Transverse colon (tissue), 4 donors: ENCODE measurements around the gene PAXIP1. TPM values are rescaled to one million over a fixed set of nuclear protein-coding genes. Genes with fewer than 3 reads are reported as not detected.

Experiments used
- DNase-seq: peaks from one replicate; pipeline ENCODE4 v3.0.0-alpha.2; 2019
- H3K27ac ChIP-seq, 4 donors: fragments of 200-600 bp; sonication (generic); 2 replicates each; pipeline ENCODE4 v1.5.1; 2016 to 2018; ENCODE audit warnings: inconsistent platforms in 4 of 4
- H3K27me3 ChIP-seq: fragments of 200-600 bp; sonication (generic); 2 replicates; pipeline ENCODE4 v1.5.1; 2017; ENCODE audit warnings: inconsistent platforms
- H3K36me3 ChIP-seq, 4 donors: fragments of 200-600 bp; sonication (generic); 2 replicates each; pipeline ENCODE4 v1.5.1; 2017 to 2019; ENCODE audit warnings: inconsistent platforms in 4 of 4
- H3K4me1 ChIP-seq, 4 donors: fragments of 200-600 bp; sonication (generic); 2 replicates each; pipeline ENCODE4 v1.5.1; 2017 to 2020; ENCODE audit warnings: inconsistent platforms in 4 of 4
- H3K4me3 ChIP-seq, 4 donors: fragments of 200-600 bp; sonication (generic); 1 replicate in 1 of 4; 2 replicates in 3 of 4; pipeline versions ENCODE4 v1.5.1 to v1.6.1; 2017 to 2019; ENCODE audit warnings: inconsistent platforms in 4 of 4
- H3K9me3 ChIP-seq, 2 donors: fragments of 200-600 bp; sonication (generic); 2 replicates each; pipeline ENCODE4 v1.5.1; 2017 to 2019; ENCODE audit warnings: inconsistent platforms in 2 of 2
- CTCF ChIP-seq, 5 experiments: fragments of 200-600 bp in 3 of 5; fragments of 450-650 bp in 2 of 5; sonication (generic) in 3 of 5; IDR thresholded peaks; 1 replicate in 2 of 5; 2 replicates in 3 of 5; pipeline ENCODE4 v1.5.1; 2016 to 2017; ENCODE audit warnings: antibody characterized with exemption in 5 of 5, inconsistent platforms in 3 of 5, mild to moderate bottlenecking in 2 of 5, moderate library complexity in 1 of 5
- EP300 ChIP-seq: sonication (generic); formaldehyde crosslinking; IDR thresholded peaks from one replicate; pipeline ENCODE4 v1.6.1; 2017; ENCODE audit warnings: antibody characterized with exemption, low read depth
- POLR2A ChIP-seq: fragments of 450-650 bp; IDR thresholded peaks from one replicate; pipeline ENCODE4 v1.6.1; 2016; ENCODE audit warnings: antibody characterized with exemption, mild to moderate bottlenecking, moderate library complexity
- POLR2AphosphoS5 ChIP-seq, 3 donors: sonication (generic); formaldehyde crosslinking; IDR thresholded peaks; one replicate each; pipeline ENCODE4 v1.6.1; 2016; ENCODE audit warnings: antibody characterized with exemption in 3 of 3
- WGBS, 2 donors: methylation state at CpG; one replicate each; pipeline ENCODE4 v1.1.5; 2018; ENCODE audit warnings: low coverage in 1 of 2; 5-methylcytosine and 5-hydroxymethylcytosine counted together
- in situ Hi-C, 4 donors: fragments of 200-750 bp; cut with MboI; loops; one replicate each; pipeline versions ENCODE4 v1.15.0 to v1.15.1; 2017; ENCODE audit warnings: low sequenced_read_pairs in 3 of 4, low pct_ligation_motif_present in 1 of 4, low pct_unique_long_range_greater_than_20kb in 1 of 4
- intact Hi-C: fragments of 100-400 bp; cut with DNase I; formaldehyde crosslinking; loops from one replicate; pipeline ENCODE4 v1.15.1; 2023; ENCODE audit warnings: low total_unique reads
- total RNA-seq, 4 donors: library from RNA; depleted of rRNA; stranded (reverse); fragments of >200 nt; gene quantifications; one replicate each; pipeline ENCODE4 v1.1.0, GENCODE V29; 2016

PAXIP1 gene
- total RNA-seq, 4 donors from 2014 or later = 8.2 to 410 (median 13.3) TPM

DNA sequence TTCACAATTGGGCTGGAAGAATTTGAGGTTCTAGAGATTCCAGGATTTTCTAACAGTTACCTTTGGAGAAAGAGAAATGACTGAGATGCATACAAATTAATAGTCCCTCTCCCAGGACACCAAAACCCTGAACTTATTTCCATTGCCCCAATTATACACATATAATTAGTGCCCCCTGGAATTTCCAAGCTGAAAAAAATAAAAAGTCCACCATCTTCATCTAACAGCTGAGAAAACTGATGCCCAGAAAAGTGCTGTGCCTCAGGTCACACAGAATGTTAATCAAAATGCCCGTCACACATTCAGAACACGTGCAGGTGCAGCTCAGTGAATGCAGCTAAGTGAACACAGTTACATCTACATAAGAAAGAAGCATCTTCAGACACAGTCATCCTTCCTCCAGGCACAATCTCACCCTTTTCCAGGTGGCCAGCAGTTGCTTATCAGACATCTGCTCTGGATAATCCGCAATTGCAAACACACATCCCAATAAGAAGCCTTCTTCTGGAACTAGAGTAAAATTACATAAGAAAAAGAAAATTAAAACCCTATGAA, 35.4 kb downstream of the PAXIP1 start:
- in situ Hi-C loops = loop anchor here in 1 of 4 donors (25.0 kb wide), 1 partner anchor 130 kb away; no protein-coding TSS in a partner anchor
- 97 to 100% methylated on average over 3 of the region's 3 CpGs for WGBS, 2 donors

DNA sequence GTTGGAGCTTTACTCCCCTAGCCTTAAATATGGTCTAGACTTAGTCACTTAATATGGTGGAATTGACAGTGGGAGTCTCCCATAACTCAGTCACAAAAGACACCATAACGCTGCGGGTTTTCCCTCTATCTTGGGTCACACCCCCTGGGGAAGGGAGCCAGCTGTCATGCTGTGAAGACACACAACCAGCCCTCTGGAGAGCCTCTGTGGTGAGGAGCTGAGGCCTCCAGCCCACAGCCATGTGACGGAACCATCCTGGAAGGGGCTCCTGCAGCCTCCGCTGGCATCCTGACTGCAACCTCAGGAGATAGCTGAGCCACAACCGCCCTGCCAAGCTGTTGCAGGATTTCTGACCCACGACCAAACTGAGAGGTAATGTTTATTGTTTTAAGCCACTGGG, 37.9 kb downstream of the PAXIP1 start:
- Histone ChIP-seq H3K27me3 (no peaks in the 10 kb centered on the region), H3K4me3 (no peak overlapping the region), H3K4me1 (no peaks in the 10 kb centered on the region), H3K36me3 (peaks cover 0 to 42% (median 18%) of the 10 kb centered on the region in 4 donors), H3K27ac (no peak overlapping the region), H3K9me3 (no peaks in the 10 kb centered on the region)
- TF ChIP-seq EP300 = no peak
- TF ChIP-seq POLR2A = no peak
- TF ChIP-seq POLR2AphosphoS5 (IDR thresholded peaks at IDR 0.05) = no peak
- TF ChIP-seq CTCF (IDR thresholded peaks at IDR 0.05) = no peak
- intact Hi-C loops (no loop called here), in situ Hi-C loops (loop anchor here in 1 of 4 donors (25.0 kb wide), 1 partner anchor 128 kb away; no protein-coding TSS in a partner anchor)
- DNase-seq = no peak
- WGBS, 2 donors = 77 to 100% methylated on average over 1 to 6 of the region's 6 CpGs

More for the DNA sequence above, 35.4 kb downstream of the PAXIP1 start:
- Histone ChIP-seq H3K36me3 (peaks cover 0 to 27% (median 10%) of the 10 kb centered on the region in 4 donors), H3K9me3 (no peaks in the 10 kb centered on the region), H3K4me1 (no peaks in the 10 kb centered on the region), H3K4me3 (no peak overlapping the region), H3K27ac (no peak overlapping the region), H3K27me3 (no peaks in the 10 kb centered on the region)
- intact Hi-C loops = no loop called here
- TF ChIP-seq POLR2AphosphoS5 (IDR thresholded peaks at IDR 0.05) (no peak), EP300 (no peak)
- no peak for DNase-seq

DNA sequence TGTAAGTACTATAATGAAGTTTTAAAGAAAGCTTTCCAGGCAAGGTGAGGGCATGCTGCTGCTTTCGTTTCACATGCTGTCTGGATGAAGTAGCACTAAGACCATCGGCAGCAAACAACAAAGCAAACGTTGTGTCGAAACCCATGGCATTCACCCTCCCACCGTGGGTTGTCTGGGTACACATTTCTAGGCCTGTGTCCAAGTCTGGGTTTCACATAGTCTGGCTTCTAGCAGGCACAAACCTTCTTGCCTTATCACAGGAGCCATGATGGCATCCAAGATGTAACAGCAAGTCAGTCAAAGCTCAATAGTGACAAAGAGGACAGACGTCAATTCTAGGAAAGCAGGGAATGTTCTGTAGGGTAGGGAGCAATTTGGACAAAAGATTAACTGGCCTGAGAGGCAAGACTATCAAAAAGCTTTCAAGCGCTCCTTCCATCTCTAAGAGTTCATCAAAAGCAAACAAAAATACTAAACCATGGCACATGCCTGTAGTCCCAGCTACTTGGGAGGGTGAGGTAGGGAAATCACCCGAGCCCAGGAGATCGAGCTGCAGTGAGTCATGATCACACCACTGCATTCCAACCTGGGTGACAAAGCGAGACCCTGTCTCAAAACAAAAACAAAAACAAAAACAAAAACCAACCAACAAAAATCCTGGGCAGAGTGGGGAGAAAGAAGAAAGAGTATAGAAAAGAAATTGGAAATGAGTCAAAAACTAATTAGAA, 42.7 kb downstream of the PAXIP1 start:
- intact Hi-C loops (no loop called here), in situ Hi-C loops (loop anchor here in 1 of 4 donors (25.0 kb wide), 1 partner anchor 123 kb away; no protein-coding TSS in a partner anchor)
- no peak overlapping the region for H3K4me3 ChIP-seq
- H3K27me3 ChIP-seq = no peaks in the 10 kb centered on the region
- no peak for TF ChIP-seq EP300
- no peak for TF ChIP-seq POLR2A
- TF ChIP-seq POLR2AphosphoS5 (IDR thresholded peaks at IDR 0.05) = no peak
- TF ChIP-seq CTCF (IDR thresholded peaks at IDR 0.05) = no peak
- H3K27ac ChIP-seq = no peak overlapping the region
- no peaks in the 10 kb centered on the region for H3K4me1 ChIP-seq
- DNase-seq = no peak
- WGBS, 2 donors = 89 to 95% methylated on average over 9 to 10 of the region's 10 CpGs
- peaks cover 0 to 67% (median 12%) of the 10 kb centered on the region in 4 donors for H3K36me3 ChIP-seq
- H3K9me3 ChIP-seq = no peaks in the 10 kb centered on the region

DNA sequence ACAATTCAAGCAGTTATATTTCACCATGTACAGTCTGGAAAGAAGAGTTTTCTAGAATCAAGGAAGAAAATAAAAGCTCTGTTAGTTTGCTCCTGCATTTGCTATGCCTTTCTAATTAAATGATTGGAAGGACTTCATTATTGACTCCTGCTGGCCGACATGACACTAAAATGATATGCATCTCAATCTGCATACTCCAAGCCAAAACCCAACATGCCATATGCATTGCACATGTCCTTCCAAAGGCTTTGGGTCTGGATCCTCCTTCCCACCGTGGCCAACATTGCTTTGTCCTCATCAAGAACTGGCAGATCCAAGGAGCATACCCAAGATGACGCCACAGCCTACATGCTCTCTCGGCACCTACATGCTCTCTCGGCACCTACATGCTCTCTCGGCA, 46.5 kb downstream of the PAXIP1 start:
- H3K27ac ChIP-seq = no peak overlapping the region
- H3K9me3 ChIP-seq = no peaks in the 10 kb centered on the region
- H3K4me1 ChIP-seq = no peaks in the 10 kb centered on the region
- TF ChIP-seq POLR2AphosphoS5 (IDR thresholded peaks at IDR 0.05) = no peak
- no peak for TF ChIP-seq EP300
- no peak for TF ChIP-seq POLR2A
- no peak for TF ChIP-seq CTCF (IDR thresholded peaks at IDR 0.05)
- H3K4me3 ChIP-seq = no peak overlapping the region
- H3K27me3 ChIP-seq = no peaks in the 10 kb centered on the region
- intact Hi-C loops = no loop called here
- DNase-seq = no peak
- peaks cover 0 to 66% (median 13%) of the 10 kb centered on the region in 4 donors for H3K36me3 ChIP-seq
- WGBS, 2 donors = 95 to 100% methylated on average over 2 to 6 of the region's 6 CpGs
- in situ Hi-C loops = loop anchor here in 1 of 4 donors (25.0 kb wide), 1 partner anchor 119 kb away; no protein-coding TSS in a partner anchor
